ENCODE measurements around the gene ZNF668.

DNA sequence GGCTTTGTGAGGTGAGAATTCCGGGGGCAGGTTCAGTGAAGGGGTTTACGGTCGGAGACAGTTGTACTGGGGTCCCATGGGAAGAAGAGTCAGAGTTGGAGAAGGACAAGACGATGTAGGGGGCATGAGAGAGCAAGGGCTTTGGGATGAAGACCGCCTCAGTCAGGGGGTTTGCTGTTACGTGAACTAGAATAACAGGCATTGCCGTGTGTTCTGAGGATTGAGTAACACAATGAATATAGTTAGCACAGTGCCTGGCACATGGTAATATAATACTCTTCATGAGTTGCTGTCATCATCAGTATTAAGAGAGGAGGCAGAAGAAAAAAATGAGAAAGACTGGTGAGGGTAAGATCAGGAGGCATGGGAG lies 759 bp upstream of the ZNF668 start:
- TF ChIP-seq, protein P1, sequence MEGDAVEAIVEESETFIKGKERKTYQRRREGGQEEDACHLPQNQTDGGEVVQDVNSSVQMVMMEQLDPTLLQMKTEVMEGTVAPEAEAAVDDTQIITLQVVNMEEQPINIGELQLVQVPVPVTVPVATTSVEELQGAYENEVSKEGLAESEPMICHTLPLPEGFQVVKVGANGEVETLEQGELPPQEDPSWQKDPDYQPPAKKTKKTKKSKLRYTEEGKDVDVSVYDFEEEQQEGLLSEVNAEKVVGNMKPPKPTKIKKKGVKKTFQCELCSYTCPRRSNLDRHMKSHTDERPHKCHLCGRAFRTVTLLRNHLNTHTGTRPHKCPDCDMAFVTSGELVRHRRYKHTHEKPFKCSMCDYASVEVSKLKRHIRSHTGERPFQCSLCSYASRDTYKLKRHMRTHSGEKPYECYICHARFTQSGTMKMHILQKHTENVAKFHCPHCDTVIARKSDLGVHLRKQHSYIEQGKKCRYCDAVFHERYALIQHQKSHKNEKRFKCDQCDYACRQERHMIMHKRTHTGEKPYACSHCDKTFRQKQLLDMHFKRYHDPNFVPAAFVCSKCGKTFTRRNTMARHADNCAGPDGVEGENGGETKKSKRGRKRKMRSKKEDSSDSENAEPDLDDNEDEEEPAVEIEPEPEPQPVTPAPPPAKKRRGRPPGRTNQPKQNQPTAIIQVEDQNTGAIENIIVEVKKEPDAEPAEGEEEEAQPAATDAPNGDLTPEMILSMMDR (conservative IDR thresholded peaks at IDR 0.05; ENCODE audit: low read depth, low read length): no peak
- TF ChIP-seq RFX5 (IDR thresholded peaks at IDR 0.05; ENCODE audit: low read depth, low read length) (no peak), CEBPB (IDR thresholded peaks at IDR 0.05; ENCODE audit: low read depth, low read length) (peak; percentile 57), POLR2A (IDR thresholded peaks at IDR 0.05; ENCODE audit: low read depth, low read length) (no peak), RAD21 (IDR thresholded peaks at IDR 0.05; ENCODE audit: low read length) (no peak), RCOR1 (IDR thresholded peaks at IDR 0.05; ENCODE audit: insufficient replicate concordance, low read length) (no peak), MAZ (IDR thresholded peaks at IDR 0.05; ENCODE audit: borderline replicate concordance, low read depth, low read length) (no peak), MXI1 (IDR thresholded peaks at IDR 0.05; ENCODE audit: borderline replicate concordance, low read depth, low read length) (0 out of 2 replicates have a peak, but pooled peaks have one; percentile 22), SMC3 (IDR thresholded peaks at IDR 0.05; ENCODE audit: low read depth, low read length) (no peak), BHLHE40 (IDR thresholded peaks at IDR 0.05; ENCODE audit: low read depth, low read length) (no peak), NFE2L2 (IDR thresholded peaks at IDR 0.05; ENCODE audit: low read depth, low read length) (no peak), MAFK (IDR thresholded peaks at IDR 0.05; ENCODE audit: low read depth, low read length) (no peak), FOS (IDR thresholded peaks at IDR 0.05; ENCODE audit: low read depth, low read length) (no peak)
- TF ChIP-seq, protein P2, sequence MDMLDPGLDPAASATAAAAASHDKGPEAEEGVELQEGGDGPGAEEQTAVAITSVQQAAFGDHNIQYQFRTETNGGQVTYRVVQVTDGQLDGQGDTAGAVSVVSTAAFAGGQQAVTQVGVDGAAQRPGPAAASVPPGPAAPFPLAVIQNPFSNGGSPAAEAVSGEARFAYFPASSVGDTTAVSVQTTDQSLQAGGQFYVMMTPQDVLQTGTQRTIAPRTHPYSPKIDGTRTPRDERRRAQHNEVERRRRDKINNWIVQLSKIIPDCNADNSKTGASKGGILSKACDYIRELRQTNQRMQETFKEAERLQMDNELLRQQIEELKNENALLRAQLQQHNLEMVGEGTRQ (IDR thresholded peaks at IDR 0.05; ENCODE audit: low read depth, low read length): no peak

Data from IMR-90 (cell line).